Glomerular visceral epithelial cell (primary cell): Measurements from ENCODE around the gene NPAS3.

Experiments
- DNase-seq: peaks from one replicate; pipeline ENCODE4 v3.0.0-alpha.2; 2016; ENCODE audit errors: extremely low spot score

The NPAS3 gene

GRCh38 chr14:33010495-33010894 is 71.8 kb downstream of the NPAS3 start:
- no peak for DNase-seq

DNA sequence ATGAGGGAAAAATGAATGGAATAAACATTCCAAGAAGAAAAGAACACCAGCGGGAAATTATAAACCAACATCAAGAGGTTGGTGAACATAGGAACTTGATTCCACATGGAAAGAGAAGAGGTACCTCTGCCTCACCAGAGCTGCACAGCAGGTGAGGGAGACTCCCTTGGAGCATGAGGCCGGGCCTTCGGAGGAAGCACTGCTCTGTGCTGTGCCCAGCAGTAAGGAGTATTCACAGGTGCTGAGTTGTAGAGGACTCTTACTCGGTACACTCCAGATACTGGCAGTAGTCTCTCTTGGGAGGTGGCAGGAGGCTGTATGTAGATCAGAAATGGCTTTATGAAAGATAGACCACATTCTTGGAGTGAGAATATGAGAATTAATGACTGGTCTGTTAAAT is 76.0 kb downstream of the NPAS3 start:
- DNase-seq, result no peak

DNA sequence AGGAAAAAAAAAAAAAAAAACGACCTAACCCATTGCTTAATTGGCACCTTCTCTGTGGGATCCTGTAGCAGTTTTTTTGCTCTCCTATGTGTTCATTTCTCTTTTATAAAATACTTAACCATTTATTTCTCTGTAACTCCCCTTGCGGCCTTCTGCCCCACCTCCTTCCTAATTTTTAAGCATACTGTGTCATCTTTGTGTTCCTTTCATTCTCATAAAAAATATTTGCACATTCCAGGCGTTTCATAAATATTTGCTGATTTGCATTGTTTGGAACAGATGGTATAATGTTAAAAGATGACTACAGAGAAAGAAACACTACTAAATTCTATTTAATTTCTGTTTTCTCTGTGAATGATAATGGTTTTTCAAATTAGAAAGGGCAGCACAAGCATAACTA is 77.9 kb downstream of the NPAS3 start:
- no peak for DNase-seq

DNA sequence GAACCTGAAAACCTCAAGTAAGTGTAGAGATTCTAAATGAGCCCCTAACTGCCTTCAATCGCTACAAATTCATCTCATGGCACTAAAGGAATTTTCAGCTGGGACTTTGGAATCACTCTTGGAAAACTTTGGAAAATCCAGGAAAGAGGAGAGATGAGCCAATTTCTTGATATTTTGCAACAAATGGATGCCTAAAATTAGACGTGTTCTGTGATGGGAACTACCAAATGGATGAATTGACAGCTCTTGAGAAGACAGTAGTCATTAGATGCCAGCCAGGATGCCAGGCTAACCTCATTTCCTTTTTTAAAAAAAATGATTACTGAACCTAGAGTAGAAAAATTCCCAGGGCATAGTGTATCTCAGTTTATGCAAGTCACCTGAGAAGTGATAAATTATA is 78.3 kb downstream of the NPAS3 start:
- no peak for DNase-seq

DNA sequence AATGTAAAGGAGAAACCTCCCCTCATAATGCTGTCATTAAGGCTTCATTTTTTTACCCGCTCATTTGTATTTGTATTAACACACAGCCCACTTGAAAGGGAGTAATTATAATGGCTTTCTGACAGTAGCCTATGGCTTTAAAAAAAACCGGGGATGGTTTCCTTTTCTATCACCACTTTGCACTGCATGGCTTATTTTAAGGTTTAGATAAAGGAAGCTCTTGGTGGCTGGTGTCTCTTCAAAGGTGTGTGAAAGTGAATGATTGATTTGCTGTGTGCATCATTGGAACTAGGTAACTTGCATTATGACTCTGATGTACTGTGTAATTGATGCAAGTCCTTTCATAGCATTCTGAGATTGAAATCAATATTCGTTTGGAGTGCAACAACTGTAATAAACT is 80.7 kb downstream of the NPAS3 start:
- no peak for DNase-seq

DNA sequence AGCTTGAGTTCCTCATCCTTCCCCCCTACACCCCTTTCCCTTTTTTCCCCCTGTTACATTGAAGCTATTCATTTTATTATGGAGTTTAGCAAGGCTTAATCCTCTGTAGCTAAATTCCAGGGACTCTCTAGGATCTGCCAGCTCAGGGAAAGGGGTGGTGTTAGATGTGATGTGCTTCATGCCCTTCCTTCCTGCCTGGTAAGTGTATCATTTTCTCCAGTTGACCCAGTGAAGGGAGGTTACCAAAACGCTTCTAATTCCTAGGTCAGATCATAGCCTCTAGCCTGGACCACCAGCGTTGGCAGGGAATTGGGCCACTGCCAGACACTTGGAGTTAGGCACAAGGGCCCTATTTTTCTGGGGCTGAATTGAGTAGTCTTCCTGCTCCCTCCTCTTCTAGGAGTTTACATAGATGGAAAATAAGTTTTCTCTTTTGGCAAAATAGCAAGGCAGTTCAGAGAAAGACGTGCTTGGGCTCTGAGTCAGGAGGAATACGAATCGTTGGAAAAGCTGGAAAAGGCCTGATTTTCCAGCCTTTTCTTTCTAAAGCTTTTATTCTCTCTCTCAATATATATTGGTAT is 88.3 kb downstream of the NPAS3 start:
- DNase-seq, result no peak

DNA sequence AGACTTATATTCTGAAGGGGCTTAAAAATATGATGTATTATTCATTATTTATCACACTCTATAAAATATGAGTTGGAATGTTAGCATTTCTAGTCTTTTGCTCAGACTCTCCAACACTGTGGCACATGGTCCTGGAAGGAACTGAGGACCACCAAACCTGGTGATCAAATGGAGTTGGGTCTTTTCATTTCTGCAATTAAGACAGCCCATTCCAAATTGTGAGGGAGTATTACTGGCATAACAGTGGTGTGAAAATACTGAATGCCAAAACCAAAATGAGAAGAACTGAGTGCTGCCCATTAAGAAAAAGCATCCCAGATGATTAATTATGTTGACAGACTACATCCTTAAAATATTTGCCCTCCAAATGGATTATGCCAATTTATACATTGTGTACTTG is 90.8 kb downstream of the NPAS3 start:
- DNase-seq, result no peak

DNA sequence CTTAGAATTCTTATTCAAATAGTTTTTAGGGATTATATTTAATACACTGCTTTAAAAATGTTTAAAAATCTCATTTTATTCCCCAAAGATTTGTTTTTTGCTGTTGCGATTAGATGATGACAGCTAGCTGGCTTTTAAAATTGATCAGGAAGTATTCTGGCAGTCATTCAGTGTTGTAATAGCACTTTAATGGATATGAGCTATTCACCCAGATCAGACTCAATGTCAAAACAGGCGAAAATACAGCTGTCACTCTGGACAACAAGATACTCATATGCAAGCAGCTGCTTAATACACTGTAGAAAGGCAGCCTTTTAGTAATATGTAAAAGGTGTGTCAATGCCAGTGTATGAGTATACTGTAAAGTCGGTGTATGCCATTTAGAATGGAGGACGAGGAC is 91.7 kb downstream of the NPAS3 start:
- no peak for DNase-seq

GRCh38 chr14:33035416-33036194 is 96.9 kb downstream of the NPAS3 start:
- no peak for DNase-seq

- DNase-seq, result no peak
These were observed 100.6 kb downstream of the NPAS3 start for GRCh38 chr14:33039311-33039710.

DNA sequence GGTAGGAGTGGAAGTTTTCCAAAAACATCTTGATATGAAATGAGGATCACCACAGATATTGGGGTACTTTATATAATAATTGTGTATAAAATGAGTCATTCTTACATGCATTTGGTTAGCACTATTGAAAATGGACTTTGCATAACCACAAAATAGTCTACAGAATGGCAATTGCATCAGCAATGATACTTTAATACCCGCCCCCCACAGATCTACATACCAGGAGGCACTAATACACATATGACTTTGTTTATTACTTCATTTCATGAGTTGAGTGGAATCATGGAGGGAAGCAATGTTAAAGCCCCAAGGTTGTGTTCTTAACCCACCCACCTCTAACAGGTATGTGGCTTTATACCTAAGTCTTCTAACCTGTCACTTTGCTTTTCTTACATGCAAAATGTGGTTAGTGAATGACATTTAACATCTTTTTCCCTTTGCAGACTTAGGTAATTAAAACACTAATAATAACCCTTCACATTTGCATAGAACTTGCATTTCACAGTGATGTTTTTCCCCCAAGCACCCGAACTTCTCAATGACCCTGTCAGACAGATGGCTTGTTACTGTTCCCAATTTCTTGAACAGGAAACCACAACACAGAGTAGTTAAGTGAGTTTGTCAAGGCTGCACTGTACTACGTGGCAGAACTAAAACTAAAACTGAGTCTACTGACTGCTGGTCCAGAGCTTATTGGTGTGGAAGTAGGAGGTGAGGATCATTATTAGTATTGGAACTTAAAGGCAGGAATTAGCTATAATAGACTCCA is 101.9 kb downstream of the NPAS3 start:
- DNase-seq, result no peak

DNA sequence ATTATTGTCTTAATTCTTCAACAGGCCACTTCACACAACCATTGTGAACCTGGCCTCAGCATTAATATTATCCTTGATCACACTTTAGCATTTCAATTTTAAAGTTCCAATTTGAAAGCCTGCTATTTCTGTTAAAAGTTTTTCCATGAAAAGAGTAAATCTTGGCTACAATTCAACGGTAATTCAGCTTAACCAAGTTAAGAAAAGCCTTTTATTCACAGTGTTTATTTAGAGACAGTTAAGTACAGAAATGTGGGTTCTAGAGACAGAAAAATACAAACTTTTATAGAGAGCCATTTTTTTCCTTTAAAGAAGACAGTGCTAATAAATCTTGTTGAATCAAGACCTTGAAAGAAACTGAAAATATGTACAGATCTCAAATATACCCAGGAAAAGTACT is 103.9 kb downstream of the NPAS3 start:
- no peak for DNase-seq

DNA sequence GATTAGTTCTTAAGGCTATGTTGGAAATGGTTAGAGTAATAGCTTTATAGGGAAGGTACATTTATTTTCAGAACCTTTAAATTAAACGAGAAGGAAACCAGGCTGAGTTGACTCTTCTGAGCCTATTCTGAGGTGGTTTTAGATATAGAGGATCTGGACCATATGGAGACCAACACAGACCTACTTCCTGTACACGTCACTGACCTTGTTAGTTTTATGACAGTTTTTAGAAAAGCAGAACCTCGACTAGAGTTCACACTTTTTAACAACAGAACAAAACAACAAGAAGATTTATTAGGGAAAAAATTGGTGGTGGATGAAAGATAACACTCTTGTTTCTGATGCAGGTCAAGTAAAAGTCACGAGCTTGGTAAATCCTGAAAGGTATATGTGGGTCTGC is 107.1 kb downstream of the NPAS3 start:
- DNase-seq, result no peak

- DNase-seq, result no peak
These were observed 114.3 kb downstream of the NPAS3 start for GRCh38 chr14:33052943-33053342.

DNA sequence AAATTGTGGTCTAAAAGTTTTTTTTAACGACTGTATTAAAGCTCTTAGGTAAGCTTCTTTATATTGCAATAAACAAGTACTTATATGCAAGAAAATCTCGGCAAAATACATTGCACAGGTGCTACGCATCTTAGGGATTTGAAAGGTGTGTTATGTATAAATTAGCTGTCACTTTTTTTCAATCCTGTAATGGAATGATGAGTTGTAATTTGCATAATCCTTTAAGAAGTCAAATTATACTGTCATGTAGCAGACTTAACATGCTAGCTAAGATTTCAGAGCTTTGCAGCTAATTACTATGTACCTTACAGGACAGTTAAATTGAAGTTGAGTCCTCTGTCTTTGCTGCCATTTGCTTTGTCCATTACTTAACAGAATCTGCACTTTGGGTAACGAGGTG is 117.5 kb downstream of the NPAS3 start:
- no peak for DNase-seq

DNA sequence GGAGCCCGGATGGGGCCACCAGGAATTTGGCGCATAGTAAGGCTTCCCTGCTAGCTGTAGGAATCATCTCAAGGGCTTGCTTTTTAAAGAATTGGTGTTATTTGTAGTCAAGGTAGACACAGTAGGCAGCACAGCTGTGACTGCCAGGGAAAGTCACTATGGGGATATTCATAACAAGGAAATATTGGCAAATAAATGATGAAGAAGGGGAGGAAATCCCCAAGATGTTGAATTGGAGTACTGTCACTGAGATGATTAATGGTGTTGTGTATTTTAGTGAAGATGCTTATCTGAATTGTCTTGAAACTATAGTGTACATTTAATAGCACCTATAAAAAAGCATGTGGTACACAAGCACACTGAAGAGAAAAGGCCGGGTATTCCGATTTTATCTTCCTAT is 118.9 kb downstream of the NPAS3 start:
- DNase-seq, result no peak

- no peak for DNase-seq
These were observed 123.1 kb downstream of the NPAS3 start for GRCh38 chr14:33061667-33062325.

DNA sequence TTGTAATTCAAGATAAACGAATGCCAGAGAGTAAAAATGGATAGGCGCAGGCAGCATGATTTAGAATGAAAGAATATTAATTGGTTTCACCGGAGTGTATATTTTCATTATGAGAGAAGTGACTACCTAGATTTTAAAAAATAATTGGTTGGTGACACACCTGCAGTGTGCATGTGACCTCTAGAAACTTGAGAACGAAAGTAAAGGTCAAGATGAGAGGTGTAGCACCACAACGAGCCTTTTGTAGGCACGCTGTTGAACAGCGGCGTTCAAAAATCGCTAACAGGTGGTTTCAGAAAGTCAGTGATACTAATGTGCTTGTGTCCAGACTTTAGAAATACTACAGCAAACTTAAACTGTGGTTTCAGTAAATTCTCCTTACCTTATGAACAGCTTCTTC is 123.8 kb downstream of the NPAS3 start:
- no peak for DNase-seq

GRCh38 chr14:33062881-33063280 is 124.2 kb downstream of the NPAS3 start:
- DNase-seq, result no peak

DNA sequence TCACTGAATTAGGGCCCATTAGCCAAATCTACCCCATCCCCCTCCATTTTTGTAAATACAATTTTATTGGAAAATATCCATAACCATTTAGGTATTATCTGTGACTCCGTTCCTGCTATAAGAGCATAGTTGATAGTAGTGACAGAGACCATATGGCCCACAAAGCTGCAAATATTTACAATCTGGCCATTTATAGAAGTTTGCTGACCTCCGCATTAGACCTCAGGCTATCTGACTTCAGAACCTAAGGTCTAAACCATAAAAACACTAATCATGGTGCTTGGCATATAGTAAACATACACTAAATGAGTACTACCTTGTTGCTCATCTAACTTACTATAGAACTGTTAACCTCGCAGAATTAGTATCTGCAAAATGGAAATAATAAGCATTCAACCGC is 124.8 kb downstream of the NPAS3 start:
- no peak for DNase-seq

DNA sequence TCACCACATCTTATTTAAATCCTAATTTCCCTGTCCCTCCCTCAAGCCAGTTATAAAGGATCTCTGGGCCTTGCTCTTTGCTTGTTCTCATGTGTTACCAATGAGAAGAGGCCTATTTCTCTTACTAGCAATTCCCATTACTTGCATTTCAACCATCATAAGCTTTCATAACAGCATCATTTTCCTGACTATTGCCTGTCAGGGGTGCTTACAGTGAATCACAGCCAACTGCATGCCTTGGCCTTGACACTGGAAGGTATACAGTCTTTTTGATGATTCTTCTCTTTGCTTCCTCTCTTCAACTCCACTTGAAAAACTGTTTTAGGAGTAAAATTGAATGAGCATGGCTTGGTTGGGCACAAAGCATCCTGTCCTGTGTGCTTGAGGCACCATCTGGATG is 127.0 kb downstream of the NPAS3 start:
- no peak for DNase-seq

- no peak for DNase-seq
These were observed 129.4 kb downstream of the NPAS3 start for GRCh38 chr14:33068040-33068439.

DNA sequence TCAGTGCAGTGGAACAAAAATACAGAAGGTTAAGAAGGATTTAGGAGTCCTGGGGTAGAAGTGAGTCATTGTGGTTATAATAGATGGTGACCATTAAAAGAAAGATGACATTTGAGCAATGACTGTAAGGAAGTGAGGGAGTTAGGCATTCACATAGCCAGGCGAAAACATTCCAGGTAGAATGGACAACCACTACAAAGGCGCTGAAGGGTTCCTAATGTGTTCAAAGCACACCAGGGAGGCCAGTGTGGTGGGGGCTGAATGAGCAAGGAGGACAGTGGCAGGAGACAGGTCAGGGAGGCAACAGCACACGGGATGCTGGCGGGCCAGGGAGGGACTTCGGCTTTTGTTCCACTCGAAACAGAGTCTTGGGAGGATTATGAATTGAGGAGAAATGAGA is 129.9 kb downstream of the NPAS3 start:
- DNase-seq, result no peak
